ENCODE data around the gene IRF7. TPM values are rescaled to one million over a fixed set of nuclear protein-coding genes. Genes with fewer than 3 reads are reported as not detected.

The IRF7 gene
- total RNA-seq, 1 experiment from 2014 or later: 11.9 TPM

- DNase-seq (ENCODE audit: low spot score): no peak
These were observed 24.4 kb upstream of the IRF7 start for GRCh38 chr11:640021-640706.

GRCh38 chr11:639332-639955, 23.7 kb upstream of the IRF7 start:
- DNase-seq (ENCODE audit: low spot score): no peak

GRCh38 chr11:638631-639331, 23.0 kb upstream of the IRF7 start:
- no peak for DNase-seq (ENCODE audit: low spot score)

GRCh38 chr11:637593-638521, 22.1 kb upstream of the IRF7 start:
- no peak for DNase-seq (ENCODE audit: low spot score)

DNA sequence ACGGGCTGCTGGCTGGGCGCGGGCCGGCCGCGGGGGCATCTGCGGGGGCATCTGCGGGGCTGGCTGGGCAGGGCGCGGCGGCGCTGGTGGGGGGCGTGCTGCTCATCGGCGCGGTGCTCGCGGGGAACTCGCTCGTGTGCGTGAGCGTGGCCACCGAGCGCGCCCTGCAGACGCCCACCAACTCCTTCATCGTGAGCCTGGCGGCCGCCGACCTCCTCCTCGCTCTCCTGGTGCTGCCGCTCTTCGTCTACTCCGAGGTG, 21.5 kb upstream of the IRF7 start:
- DNase-seq (ENCODE audit: low spot score): no peak

DNA sequence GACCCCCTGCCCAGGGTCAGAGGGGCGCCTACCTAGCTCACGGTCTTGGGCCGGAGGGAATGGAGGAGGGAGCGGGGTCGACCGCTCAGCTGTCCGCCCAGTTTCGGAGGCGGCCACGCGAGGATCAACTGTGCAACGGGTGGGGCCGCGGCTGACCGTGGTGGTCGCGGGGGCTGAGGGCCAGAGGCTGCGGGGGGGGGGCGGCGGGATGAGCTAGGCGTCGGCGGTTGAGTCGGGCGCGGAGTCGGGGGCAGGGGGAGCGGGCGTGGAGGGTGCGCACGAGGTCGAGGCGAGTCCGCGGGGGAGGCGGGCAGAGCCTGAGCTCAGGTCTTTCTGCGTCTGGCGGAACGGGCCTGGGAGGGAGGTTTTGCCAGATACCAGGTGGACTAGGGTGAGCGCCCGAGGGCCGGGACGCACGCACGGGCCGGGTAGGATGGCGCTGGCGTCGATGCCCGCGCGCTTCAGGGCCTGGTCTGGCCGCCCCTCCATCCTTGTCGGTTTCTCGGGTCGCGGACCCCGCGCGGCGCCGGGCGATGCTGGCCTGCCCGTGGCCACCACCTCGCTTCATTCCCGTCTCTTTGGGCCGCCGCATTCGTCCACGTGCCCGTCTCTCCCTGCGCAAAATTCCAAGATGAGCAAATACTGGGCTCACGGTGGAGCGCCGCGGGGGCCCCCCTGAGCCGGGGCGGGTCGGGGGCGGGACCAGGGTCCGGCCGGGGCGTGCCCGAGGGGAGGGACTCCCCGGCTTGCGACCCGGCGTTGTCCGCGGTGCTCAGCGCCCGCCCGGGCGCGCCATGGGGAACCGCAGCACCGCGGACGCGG, 21.0 kb upstream of the IRF7 start, which contains the start of gene DRD4:
DRD4 (plus strand) TSS at position 759 of the 822 bp plus-strand sequence; CDS start at position 795, 36 bp downstream.
- no peak for DNase-seq (ENCODE audit: low spot score)

GRCh38 chr11:635945-636510, 20.3 kb upstream of the IRF7 start:
- no peak for DNase-seq (ENCODE audit: low spot score)

DNA sequence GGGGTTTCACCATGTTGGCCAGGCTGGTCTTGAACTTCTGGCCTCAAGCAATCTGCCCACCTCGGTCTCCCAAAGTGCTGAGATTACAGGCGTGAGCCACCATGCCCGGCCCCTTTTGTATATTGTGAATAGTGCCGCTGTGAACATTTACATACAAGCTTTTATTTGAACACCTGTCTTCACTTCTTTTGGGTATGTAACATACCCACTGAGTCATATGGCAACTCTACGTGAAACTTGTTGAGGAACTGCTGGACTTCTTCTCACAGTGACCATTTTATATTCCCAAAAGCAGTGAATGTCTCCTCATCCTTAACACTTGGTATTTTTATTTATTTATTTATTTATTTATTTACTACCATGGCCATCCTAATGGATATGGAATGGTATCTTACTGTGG, 15.1 kb upstream of the IRF7 start:
- DNase-seq (ENCODE audit: low spot score): no peak

GRCh38 chr11:629237-629583, 13.5 kb upstream of the IRF7 start:
- no peak for DNase-seq (ENCODE audit: low spot score)

- DNase-seq (ENCODE audit: low spot score): no peak
These were observed 12.3 kb upstream of the IRF7 start for GRCh38 chr11:628056-628455.

DNA sequence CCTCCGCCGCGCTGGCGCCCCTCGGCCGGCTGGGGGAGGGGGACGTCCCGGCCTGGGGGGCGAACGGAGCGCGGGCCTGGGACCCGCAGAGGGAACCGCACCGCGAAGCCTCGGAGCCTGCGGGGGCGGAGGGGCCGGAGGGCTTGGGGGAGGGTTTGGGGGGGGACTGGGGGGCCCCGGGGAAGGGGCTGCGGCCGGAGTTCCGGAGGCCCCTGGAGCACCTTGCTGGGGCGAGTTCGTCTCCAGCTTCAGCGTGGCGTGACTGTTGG, 11.5 kb upstream of the IRF7 start:
- no peak for DNase-seq (ENCODE audit: low spot score)

GRCh38 chr11:626475-627307, 10.9 kb upstream of the IRF7 start, which contains the start of gene SCT:
Gene SCT (minus strand): TSS chr11:627181. CDS start chr11:627143, 38 bp downstream.
- DNase-seq (ENCODE audit: low spot score): no peak

DNA sequence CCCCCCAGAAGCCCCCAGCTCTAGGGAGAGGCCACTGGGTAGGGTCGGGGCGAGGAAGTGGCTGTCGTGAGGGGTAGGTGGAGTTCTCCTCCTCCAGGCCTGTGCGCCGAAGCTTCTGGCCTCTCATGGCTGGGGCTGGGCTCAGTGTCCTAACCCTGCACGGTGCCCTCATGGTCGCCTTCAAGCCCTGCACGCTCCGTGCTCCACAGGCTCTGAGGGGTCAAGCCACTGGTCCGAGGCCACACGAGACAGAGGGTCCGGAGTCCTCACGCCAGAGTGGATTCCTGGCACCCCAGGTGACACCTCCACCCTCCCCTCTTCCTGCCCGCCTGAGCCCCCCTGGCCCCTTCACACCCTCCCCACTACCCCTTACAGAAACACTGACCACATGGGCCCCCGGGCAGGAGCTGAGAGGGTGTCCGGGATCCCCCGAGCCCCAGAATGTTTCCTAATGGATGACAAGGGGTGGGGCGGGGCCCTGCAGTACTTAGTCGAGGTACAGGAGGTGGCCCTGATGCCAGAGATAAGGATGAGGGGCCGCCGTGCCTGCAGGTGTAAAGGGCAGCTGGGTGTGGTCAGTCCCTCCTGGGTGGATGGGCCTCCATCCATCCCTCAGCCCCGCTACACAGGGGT, 10.0 kb upstream of the IRF7 start:
- no peak for DNase-seq (ENCODE audit: low spot score)

GRCh38 chr11:624705-625635, 9.2 kb upstream of the IRF7 start, which contains the start of gene CDHR5:
Gene CDHR5 (minus strand): TSS chr11:624955. CDS start chr11:624902, 53 bp downstream.
- no peak for DNase-seq (ENCODE audit: low spot score)

DNA sequence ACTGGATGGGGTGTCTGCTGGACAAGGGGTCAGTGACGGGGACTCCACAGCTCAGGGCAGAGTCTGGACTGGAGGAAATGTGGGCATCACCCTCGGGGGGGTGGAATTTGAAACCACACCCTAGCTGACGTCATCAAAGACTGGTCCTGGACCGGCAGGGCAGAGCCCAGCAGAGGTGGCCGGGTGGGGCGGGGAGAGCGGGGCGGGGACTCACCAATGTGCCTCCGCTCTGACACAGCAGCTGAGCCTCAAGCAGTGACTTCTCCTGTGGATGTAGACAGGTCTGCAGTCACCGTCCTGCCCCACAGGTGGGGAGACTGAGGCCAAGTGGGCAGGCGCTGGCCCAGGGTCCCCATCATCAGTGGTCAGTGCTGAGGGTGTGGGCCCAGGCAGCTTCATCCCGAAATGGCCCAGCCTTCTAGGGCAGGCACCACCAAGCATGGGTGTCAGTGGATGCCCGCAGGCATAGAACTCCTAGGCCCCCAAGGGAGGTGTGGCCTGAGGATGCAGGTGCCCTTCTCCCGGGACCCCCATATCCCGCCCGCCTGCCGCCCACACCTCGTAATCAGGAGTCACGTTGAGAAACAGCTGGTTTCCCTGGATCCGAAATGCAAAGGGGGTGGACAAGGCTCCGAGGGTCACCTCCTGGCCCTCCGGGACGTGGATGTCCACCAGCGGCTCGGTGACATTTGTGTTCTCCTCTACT, 8.4 kb upstream of the IRF7 start:
- peak; percentile 65 for DNase-seq (ENCODE audit: low spot score)

GRCh38 chr11:623349-623869, 7.7 kb upstream of the IRF7 start:
- no peak for DNase-seq (ENCODE audit: low spot score)

DNA sequence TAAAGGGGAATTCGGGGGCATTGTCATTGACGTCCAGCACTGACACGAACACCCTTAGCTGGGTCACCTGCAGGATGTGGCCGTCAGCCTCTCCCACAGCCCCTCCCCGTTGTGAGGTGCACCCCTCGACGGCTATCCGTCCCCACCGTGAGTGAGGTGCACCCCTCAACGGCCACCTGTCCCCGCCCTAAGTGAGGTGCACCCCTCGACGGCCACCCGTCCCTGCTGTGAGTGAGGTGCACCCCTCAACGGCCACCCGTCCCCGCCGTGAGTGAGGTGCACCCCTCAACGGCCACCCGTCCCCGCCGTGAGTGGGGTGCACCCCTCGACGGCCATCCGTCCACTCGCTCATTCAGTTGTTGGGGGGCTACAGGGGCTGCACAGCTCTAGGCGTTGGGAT, 6.1 kb upstream of the IRF7 start:
- DNase-seq (ENCODE audit: low spot score): no peak

Measured in H4 (cell line).